Epidermal melanocyte (primary cell): Measurements from ENCODE around the gene GTPBP3.
A peak's percentile ranks its signal among the peaks of the same experiment; 100 is the strongest.

Experiments used
- DNase-seq: peaks from one replicate; pipeline ENCODE4 v3.0.0; 2011; ENCODE audit warnings: low spot score; ENCODE audit not compliant: insufficient read length

GTPBP3 gene

DNA sequence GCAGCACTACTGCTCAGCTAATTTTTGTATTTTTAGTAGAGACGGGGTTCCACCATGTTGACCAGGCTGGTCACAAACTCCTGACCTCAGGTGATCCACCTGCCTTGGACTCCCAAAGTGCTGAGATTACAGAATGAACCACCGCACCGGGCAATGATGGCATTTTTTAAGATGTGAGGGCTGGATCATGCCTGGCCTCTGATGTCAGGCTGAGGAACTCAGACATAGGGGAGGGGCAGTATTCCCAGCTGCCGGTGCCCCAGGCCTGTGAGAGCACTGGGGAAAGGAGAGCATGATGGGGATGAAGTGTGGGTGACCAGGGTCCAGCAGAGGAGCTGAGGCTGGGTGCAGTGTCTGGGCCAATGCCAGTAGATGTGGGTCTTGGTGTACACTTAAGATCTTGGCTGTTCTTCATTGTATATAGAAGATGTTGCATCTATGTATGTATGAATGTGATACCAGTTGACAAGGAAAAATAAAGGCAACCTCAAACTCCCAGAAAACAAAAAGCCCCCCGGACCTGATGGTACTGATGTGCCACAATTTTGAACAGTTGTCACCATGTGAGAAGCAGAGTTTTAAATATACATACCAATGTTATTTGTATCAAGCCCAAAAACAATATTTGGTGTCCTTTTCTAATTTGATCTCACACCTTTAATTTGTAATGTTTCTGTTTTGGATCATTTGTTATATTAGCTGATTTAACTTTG, 43.2 kb downstream of the GTPBP3 start:
- no peak for DNase-seq

- peak; percentile 67 for DNase-seq
Measured at GRCh38 chr19:17385878-17386611, 48.7 kb downstream of the GTPBP3 start.

DNA sequence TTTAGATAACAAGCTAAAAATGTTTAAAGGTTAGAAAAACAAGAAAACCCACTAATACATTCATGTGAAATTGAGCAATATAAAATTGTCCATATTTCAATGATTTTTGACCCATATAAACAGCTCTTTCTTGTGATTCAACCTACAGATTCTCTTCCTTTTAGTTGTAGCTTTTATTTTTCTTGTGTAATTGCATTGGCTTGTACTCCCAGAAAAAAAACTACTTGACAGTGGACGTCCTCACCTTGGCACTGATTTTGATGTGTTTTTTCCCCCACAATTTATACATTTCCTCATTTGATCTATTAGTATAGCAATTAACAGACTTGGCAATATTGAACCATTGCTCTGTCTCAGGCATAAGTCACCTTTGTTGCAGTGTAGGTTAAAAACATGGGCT, 51.9 kb downstream of the GTPBP3 start:
- no peak for DNase-seq

- no peak for DNase-seq
Measured at GRCh38 chr19:17389957-17390664, 52.8 kb downstream of the GTPBP3 start.

DNA sequence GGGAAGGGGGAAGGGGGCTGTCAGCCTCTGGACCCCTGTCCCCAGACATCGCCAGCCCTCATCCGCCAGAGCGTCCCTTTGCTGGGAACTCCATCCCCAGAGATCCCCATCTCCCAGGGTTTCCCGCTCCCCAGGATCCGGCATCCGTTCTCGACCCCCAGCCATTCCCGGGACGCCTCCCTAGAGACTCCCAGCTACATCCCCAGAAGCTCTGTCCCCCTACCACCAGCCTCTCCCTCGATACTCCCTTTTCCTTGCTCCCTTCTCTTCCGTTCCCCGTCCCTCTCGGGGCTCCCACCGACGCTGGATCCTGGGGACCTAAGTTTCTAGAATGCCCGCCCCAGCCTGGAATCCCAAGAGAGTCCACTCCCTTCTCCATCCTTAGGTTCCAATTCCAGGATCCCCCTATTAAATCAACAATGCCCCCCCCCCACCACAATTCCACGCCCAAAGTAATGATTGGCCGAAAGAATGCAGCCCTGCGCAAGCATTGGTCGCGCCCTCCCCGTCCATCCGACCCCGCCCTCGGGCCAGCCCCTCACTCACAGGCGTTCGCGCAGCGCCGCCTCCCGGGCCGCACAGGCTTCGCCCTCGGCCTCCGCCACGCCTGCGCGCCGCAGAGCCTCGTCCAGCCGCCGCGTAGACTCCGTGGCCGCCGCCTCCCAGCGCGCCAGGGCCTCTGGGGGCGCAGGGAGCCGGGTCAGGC, 53.5 kb downstream of the GTPBP3 start:
- peak; percentile 97 for DNase-seq

GRCh38 chr19:17391371-17392151, 54.2 kb downstream of the GTPBP3 start:
- no peak for DNase-seq
